A673 (cell line): ENCODE results near the gene ITFG1. TPM values are rescaled to one million over a fixed set of nuclear protein-coding genes. Genes with fewer than 3 reads are reported as not detected.

Experiments used
- BruUV-seq: library from RNA; stranded (reverse); fragments of 400-500 nt; replicated peaks from 2 replicates; lab custom pipeline; 2021; lab: Mats Ljungman, UMichigan
- CTCF ChIA-PET: fragments of 300-600 bp; sonication (Branson Sonifier 250); formaldehyde crosslinking; loops from one replicate; lab custom pipeline; 2022; ENCODE audit warnings: antibody characterized with exemption; lab: Charles Lee
- POLR2A ChIA-PET: fragments of 300-600 bp; sonication (Branson Sonifier 250); formaldehyde crosslinking; loops from one replicate; lab custom pipeline; 2022; ENCODE audit warnings: antibody characterized with exemption; ENCODE audit not compliant: low non-redundant PET; lab: Charles Lee
- DNase-seq: peaks from one replicate; pipeline ENCODE4 v3.0.0-alpha.2; 2015; ENCODE audit warnings: low spot score
- H3K27ac ChIP-seq: fragments of 200-600 bp; sonication (generic); 2 replicates; pipeline ENCODE4 v1.5.1; 2016; ENCODE audit warnings: mixed run types, low read depth, mild to moderate bottlenecking, mixed read lengths, antibody characterized with exemption, low read length; ENCODE audit not compliant: poor library complexity, severe bottlenecking
- H3K27me3 ChIP-seq: fragments of 200-600 bp; sonication (generic); replicated peaks from 2 replicates; pipeline ENCODE4 v1.6.1; 2017; ENCODE audit warnings: mixed run types, low read depth, mild to moderate bottlenecking, mixed read lengths, antibody characterized with exemption, low read length; ENCODE audit not compliant: insufficient read depth, poor library complexity
- H3K36me3 ChIP-seq: fragments of 200-600 bp; sonication (generic); 2 replicates; pipeline ENCODE4 v1.6.1; 2016; ENCODE audit warnings: mixed run types, mild to moderate bottlenecking, mixed read lengths, antibody characterized with exemption, low read length; ENCODE audit not compliant: insufficient read depth, poor library complexity, severe bottlenecking
- H3K4me1 ChIP-seq: fragments of 200-600 bp; sonication (generic); 2 replicates; pipeline ENCODE4 v1.6.1; 2017; ENCODE audit warnings: mixed run types, mild to moderate bottlenecking, mixed read lengths, antibody characterized with exemption, low read length; ENCODE audit not compliant: insufficient read depth, poor library complexity, severe bottlenecking
- H3K4me3 ChIP-seq: fragments of 200-600 bp; sonication (generic); 2 replicates; pipeline ENCODE4 v1.5.1; 2016; ENCODE audit warnings: low read depth, mixed run types, mild to moderate bottlenecking, mixed read lengths, low read length; ENCODE audit not compliant: poor library complexity, severe bottlenecking
- H3K9me3 ChIP-seq: fragments of 200-600 bp; sonication (generic); 2 replicates; pipeline ENCODE4 v1.6.1; 2016; ENCODE audit warnings: mixed run types, low read depth, mild to moderate bottlenecking, mixed read lengths, antibody characterized with exemption, low read length; ENCODE audit not compliant: poor library complexity, severe bottlenecking
- CTCF ChIP-seq: fragments of 300-800, 200-600 bp; sonication (generic); conservative IDR thresholded peaks from 2 replicates; pipeline ENCODE4 v1.5.1; 2017; ENCODE audit warnings: low read depth, mild to moderate bottlenecking, antibody characterized with exemption, low read length, moderate library complexity, mixed read lengths
- EZH2 ChIP-seq: fragments of 200-600 bp; sonication (generic); IDR thresholded peaks from 2 replicates; pipeline ENCODE4 v1.6.1; 2017; ENCODE audit warnings: borderline replicate concordance, low read depth, mild to moderate bottlenecking, mixed read lengths, antibody characterized with exemption, low read length; ENCODE audit not compliant: poor library complexity, severe bottlenecking
- intact Hi-C: fragments of 100-400 bp; cut with micrococcal nuclease; formaldehyde crosslinking; loops from one replicate; pipeline ENCODE4 v1.10.0; 2022; ENCODE audit not compliant: unreplicated experiment
- total RNA-seq: library from RNA; stranded (reverse); gene quantifications from 2 replicates; pipeline ENCODE4 v1.2.3, GENCODE V29; 2021

Gene ITFG1
- total RNA-seq, 1 experiment from 2014 or later, result 40.1 TPM

DNA sequence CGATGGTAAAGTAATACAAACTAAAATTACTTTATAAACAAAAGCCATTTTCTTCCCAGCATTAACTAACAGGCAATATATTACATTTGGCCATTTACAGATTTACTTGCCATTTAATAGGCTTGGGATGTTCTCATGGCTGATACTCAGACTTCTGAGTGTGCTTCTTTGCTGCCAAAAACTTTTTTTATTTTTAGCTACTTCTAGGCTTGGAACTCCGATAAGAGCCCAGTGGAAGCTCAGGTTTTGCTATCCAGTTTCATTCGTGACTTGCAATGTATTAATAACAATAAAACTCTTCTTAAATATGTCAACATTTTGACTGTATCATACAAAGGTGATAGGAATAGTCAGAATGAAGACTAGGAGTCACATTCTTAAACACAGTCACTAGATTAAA lies 152.3 kb downstream of the ITFG1 start:
- no TSS peak for BruUV-seq
- Histone ChIP-seq H3K4me3 (no peak overlapping the region), H3K36me3 (no peaks in the 10 kb centered on the region), H3K4me1 (no peaks in the 10 kb centered on the region), H3K9me3 (no peaks in the 10 kb centered on the region), H3K27ac (no peak overlapping the region), H3K27me3 (no peaks in the 10 kb centered on the region)
- ChIA-PET POLR2A (no interaction called here), CTCF (no interaction called here)
- intact Hi-C loops, result no loop called here
- TF ChIP-seq CTCF (no peak), EZH2 (no peak)
- no peak for DNase-seq

DNA sequence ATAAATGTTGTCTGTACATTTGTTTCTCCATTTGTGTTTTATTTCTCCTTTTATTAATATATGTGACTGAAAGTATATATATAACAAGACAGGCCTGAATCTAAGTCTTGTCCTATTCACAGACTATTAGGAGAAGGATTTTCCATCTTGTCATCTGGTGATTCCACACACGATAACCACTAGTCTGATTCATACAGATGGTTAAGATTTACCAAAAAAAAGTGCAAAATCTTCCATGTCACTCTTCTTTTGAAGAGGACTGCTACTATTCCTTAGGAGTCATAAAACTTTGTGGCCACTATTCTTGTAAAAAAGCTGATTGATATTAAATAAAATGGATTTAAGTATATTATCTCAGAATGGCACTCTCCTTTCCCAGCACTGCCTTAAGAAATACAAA lies 156.3 kb downstream of the ITFG1 start:
- CTCF ChIA-PET, result no interaction called here
- TF ChIP-seq EZH2, result no peak
- no peak for TF ChIP-seq CTCF
- no peak overlapping the region for H3K4me3 ChIP-seq
- no peaks in the 10 kb centered on the region for H3K9me3 ChIP-seq
- no peak overlapping the region for H3K27ac ChIP-seq
- BruUV-seq, result no TSS peak
- intact Hi-C loops, result no loop called here
- no peaks in the 10 kb centered on the region for H3K27me3 ChIP-seq
- no peaks in the 10 kb centered on the region for H3K4me1 ChIP-seq
- no peak for DNase-seq
- H3K36me3 ChIP-seq, result no peaks in the 10 kb centered on the region
- POLR2A ChIA-PET, result no interaction called here

DNA sequence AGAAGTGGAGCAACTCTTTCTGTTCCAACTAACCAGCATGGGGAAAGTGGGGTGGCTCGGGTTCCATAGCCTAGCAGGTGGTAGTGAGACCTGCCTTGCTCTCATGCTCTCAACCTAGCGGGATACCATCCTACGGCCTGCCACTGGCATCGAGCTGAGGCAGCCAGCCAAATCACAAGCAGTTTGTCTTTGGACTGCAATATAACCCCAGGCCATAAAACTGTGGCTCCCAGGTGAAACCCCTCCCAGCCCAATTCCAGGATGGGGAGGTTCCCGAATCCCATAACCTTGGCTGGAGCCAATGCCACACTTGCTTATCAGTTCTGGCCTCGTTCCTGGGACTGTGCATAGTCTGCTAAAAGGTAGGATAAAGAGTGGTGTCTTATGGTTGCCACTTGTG lies 161.3 kb downstream of the ITFG1 start:
- no peaks in the 10 kb centered on the region for H3K27me3 ChIP-seq
- BruUV-seq, result no TSS peak
- H3K36me3 ChIP-seq, result no peaks in the 10 kb centered on the region
- no peak for TF ChIP-seq CTCF
- TF ChIP-seq EZH2, result no peak
- no peaks in the 10 kb centered on the region for H3K4me1 ChIP-seq
- no peaks in the 10 kb centered on the region for H3K9me3 ChIP-seq
- no peak overlapping the region for H3K27ac ChIP-seq
- ChIA-PET POLR2A (no interaction called here), CTCF (no interaction called here)
- no peak overlapping the region for H3K4me3 ChIP-seq
- intact Hi-C loops, result no loop called here
- DNase-seq, result no peak
